GM06990 (cell line): ENCODE data around the gene CLCA2.

Source experiments
- DNase-seq: peaks from one replicate; pipeline ENCODE4 v3.0.0-alpha.2; 2011; ENCODE audit not compliant: insufficient read length; ENCODE audit errors: extremely low read depth
- H3K27me3 ChIP-seq: replicated peaks from 2 replicates; pipeline ENCODE4 v1.6.0; 2011; ENCODE audit warnings: low read length; ENCODE audit not compliant: control insufficient read depth, insufficient read depth
- H3K36me3 ChIP-seq: 2 replicates; pipeline ENCODE4 v1.5.1; 2011; ENCODE audit warnings: low read length; ENCODE audit not compliant: control insufficient read depth, insufficient read depth
- H3K4me3 ChIP-seq: replicated peaks from 2 replicates; pipeline ENCODE4 v1.5.1; 2011; ENCODE audit warnings: low read depth, mild to moderate bottlenecking, control low read depth, low read length
- TF ChIP-seq, protein P1 (sequence below): IDR thresholded peaks from 2 replicates; pipeline ENCODE4 v1.5.1; 2011; ENCODE audit warnings: low read length, control low read depth, mild to moderate bottlenecking, inconsistent platforms; ENCODE audit not compliant: insufficient read depth, poor library complexity, severe bottlenecking

Gene CLCA2

GRCh38 chr1:86382878-86383277, 41.1 kb upstream of the CLCA2 start:
- Histone ChIP-seq H3K36me3 (no peaks in the 10 kb centered on the region), H3K27me3 (no peaks in the 10 kb centered on the region), H3K4me3 (peak overlapping the region; percentile 31; the same call in 1 of the 2 replicates)
- TF ChIP-seq, protein P1, sequence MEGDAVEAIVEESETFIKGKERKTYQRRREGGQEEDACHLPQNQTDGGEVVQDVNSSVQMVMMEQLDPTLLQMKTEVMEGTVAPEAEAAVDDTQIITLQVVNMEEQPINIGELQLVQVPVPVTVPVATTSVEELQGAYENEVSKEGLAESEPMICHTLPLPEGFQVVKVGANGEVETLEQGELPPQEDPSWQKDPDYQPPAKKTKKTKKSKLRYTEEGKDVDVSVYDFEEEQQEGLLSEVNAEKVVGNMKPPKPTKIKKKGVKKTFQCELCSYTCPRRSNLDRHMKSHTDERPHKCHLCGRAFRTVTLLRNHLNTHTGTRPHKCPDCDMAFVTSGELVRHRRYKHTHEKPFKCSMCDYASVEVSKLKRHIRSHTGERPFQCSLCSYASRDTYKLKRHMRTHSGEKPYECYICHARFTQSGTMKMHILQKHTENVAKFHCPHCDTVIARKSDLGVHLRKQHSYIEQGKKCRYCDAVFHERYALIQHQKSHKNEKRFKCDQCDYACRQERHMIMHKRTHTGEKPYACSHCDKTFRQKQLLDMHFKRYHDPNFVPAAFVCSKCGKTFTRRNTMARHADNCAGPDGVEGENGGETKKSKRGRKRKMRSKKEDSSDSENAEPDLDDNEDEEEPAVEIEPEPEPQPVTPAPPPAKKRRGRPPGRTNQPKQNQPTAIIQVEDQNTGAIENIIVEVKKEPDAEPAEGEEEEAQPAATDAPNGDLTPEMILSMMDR = no peak
- DNase-seq = no peak

- no peaks in the 10 kb centered on the region for H3K27me3 ChIP-seq
- no peak for DNase-seq
- no peaks in the 10 kb centered on the region for H3K36me3 ChIP-seq
- TF ChIP-seq, protein P1 = no peak
- H3K4me3 ChIP-seq = no peak overlapping the region
Measured at GRCh38 chr1:86387916-86388627, 35.9 kb upstream of the CLCA2 start.

- TF ChIP-seq, protein P1 = no peak
- H3K36me3 ChIP-seq = no peaks in the 10 kb centered on the region
- no peak for DNase-seq
- H3K27me3 ChIP-seq = no peaks in the 10 kb centered on the region
- no peak overlapping the region for H3K4me3 ChIP-seq
Measured at GRCh38 chr1:86388777-86389176, 35.2 kb upstream of the CLCA2 start.

DNA sequence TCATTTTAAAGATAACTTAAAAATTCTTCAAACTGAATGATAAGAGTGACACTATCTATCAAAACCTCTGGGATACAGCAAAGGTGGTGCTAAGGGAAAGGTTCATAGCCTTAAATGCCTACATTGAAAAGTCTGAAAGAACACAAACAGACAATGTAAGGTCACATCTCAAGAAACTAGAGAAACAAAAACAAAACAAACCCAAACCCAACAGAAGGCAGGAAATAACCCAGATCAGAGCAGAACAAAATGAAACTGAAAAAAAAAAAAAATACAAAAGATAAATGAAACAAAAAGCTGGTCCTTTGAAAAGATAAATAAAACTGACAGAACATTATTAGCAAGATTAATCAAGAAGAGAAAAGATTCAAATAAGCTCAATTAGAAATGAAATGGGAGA, 34.7 kb upstream of the CLCA2 start:
- Histone ChIP-seq H3K4me3 (no peak overlapping the region; the same call in 1 of the 2 replicates), H3K27me3 (no peaks in the 10 kb centered on the region), H3K36me3 (no peaks in the 10 kb centered on the region)
- TF ChIP-seq, protein P1 = no peak
- DNase-seq = no peak

GRCh38 chr1:86394416-86394815, 29.6 kb upstream of the CLCA2 start:
- no peak overlapping the region for H3K4me3 ChIP-seq
- DNase-seq = no peak
- no peaks in the 10 kb centered on the region for H3K36me3 ChIP-seq
- no peaks in the 10 kb centered on the region for H3K27me3 ChIP-seq
- TF ChIP-seq, protein P1 = no peak
